CD4-positive, alpha-beta T cell treated with Interleukin-6 at 100 ng/mL for 8 hours (primary cell): ENCODE results near the gene COL6A2.
"Not testable (repeated sequence)": the region's sequence is repeated elsewhere in the genome, so short reads cannot be mapped to it uniquely, and the experiment has no call there.

Source experiments
- DNase-seq: peaks from one replicate; pipeline ENCODE4 v3.0.0-alpha.2; 2020; ENCODE audit warnings: mixed read lengths, low spot score

COL6A2 gene

GRCh38 chr21:46172863-46173528 is 75.1 kb downstream of the COL6A2 start:
- no peak for DNase-seq

- DNase-seq, result no peak
Observed at GRCh38 chr21:46173573-46173972, 75.7 kb downstream of the COL6A2 start.

GRCh38 chr21:46176443-46177129 is 78.7 kb downstream of the COL6A2 start:
- not testable (repeated sequence) for DNase-seq

GRCh38 chr21:46178961-46179360 is 81.0 kb downstream of the COL6A2 start:
- no peak for DNase-seq
